GM12892 (cell line): ENCODE data around the gene SHB.

Source experiments
- DNase-seq: peaks from one replicate; pipeline ENCODE4 v3.0.0; 2011; ENCODE audit not compliant: insufficient read length
- FAIRE-seq: peaks from 2 replicates; lab custom pipeline; 2011; peaks lifted over from hg19 to GRCh38; lab: Jason Lieb, UNC
- POLR2A ChIP-seq: IDR thresholded peaks from 2 replicates; pipeline ENCODE4 v1.6.1; 2011; ENCODE audit warnings: low read depth, low read length, control low read depth
- POLR2AphosphoS5 ChIP-seq: IDR thresholded peaks from 2 replicates; pipeline ENCODE4 v1.6.1; 2011; ENCODE audit warnings: low read depth, low read length, control low read depth
- TAF1 ChIP-seq: IDR thresholded peaks from 2 replicates; pipeline ENCODE4 v1.6.1; 2011; ENCODE audit warnings: low read depth, mild to moderate bottlenecking, control low read depth, low read length, borderline replicate concordance

The SHB gene

DNA sequence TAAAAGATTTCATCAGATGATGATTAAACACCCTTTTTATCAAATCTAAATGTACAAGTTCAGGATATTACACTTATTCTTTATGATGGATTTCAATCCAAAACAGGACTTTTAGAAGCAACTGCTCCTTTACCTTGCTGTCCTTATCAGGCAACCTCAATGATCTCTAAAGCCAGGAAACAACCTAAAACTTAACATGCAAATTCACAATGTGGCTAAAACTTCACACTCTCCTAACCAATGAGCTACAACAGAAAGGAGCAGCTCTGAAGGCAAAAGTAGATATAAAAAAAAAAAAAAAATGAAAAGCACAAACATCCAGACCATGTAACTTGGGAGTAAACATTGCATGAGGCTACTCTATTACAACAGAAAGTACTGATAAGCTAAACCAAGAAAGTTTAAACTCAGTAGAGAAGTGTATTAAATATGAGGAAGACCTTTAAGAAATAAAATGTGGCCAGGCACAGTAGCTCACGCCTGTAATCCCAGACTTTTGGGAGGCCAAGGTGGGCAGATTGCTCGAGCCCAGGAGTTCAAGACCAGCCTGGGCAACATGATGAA is 188.0 kb downstream of the SHB start:
- DNase-seq (no peak), FAIRE-seq (no peak)
- no peak for TF ChIP-seq POLR2AphosphoS5
- no peak for TF ChIP-seq POLR2A
- TF ChIP-seq TAF1, result no peak

DNA sequence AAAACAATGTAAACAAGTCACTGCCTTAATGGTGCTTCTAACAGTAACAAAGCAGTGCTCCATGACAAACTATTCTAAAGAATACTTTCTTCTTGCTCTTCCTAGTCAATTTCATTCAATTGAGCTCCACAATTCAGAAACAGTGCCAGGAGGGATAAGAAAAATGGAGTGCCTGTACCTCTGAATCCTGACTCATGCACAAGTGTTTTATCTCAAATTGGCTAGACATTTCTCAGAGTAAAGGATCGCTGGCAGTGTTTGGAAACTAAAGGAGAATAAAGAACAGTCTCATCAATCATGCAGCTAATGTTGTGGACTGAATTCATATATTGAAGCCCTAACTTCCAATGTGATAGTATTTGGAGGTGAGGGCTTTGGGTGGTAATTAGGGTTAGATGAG is 192.7 kb downstream of the SHB start:
- DNase-seq (no peak), FAIRE-seq (no peak)
- no peak for TF ChIP-seq POLR2A

DNA sequence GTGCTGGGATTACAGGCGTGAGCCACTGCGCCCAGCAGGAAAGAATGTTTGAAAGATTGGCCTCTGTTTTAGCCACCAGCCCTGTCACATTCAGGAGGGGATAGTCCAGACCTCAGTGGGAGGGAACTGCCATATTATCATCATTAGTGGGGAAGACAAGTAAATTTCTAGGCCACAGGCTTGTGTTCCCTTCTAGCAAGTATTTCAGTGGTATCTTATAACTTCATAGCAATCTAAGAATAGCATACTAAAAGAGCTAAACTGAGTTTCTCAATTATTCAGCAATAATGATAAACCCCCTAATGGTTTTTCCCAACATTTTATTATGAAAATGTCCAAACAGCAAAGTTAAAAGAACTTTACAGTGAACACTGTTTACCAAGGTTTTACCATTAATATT is 195.1 kb downstream of the SHB start:
- no peak for DNase-seq
- TF ChIP-seq TAF1 (no peak), POLR2A (no peak), POLR2AphosphoS5 (no peak)
- no peak for FAIRE-seq

DNA sequence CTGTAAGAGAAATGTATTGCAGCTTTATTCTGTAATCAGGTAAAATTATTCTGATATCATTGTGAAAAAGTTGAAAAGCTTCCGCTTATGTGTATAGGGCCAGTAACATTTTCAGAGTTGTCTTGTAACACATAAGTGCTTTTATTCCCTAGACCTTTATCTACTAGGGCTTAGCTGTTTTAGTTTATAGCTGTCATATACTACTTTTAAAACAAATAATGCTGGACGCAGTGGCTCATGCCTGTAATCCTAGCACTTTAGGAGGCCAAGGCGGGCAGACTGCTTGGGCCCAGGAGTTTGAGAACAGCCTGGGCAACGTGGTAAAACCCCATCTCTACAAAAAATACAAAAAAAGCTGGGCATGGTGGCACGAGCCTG is 198.2 kb downstream of the SHB start:
- DNase-seq (no peak), FAIRE-seq (no peak)
- TF ChIP-seq TAF1, result no peak
- no peak for TF ChIP-seq POLR2A
- no peak for TF ChIP-seq POLR2AphosphoS5

DNA sequence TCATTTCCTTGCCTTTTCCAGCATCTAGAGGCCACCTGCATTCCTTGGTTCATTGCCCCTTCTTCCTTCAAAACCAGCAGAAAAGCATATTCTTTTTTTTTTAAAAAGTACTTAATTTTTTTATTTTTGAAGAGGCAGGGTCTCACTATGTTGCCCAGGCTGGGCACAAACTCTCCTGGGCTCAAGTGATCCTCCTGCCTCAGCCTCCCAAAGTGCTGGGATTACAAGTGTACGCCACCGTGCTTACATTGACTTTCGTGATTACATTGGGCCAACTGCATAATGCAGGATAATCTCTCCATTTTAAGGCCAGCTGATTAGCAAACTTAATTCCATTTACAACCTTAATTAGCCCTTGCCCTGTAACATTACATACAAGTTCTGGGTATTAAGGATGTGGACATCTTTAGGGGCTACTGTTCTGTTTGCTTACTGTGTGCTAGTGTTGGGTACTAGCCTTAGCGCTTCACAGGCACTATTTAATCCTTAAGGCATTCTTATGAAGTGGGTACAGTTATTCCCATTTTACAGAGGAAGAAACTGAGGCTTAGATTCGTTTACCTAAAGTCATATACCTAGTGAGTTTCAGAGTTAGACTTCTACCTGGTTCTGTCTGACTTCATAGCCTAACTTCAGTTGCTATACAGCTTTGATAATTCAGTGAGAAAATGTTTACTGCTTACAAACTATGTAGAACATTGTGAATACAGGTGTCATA is 198.8 kb downstream of the SHB start:
- DNase-seq (no peak), FAIRE-seq (no peak)
- TF ChIP-seq POLR2AphosphoS5 (no peak), POLR2A (no peak), TAF1 (no peak)
